ENCODE measurements around the gene TMEM88.
A peak's percentile ranks its signal among the peaks of the same experiment; 100 is the strongest.

Gene TMEM88

DNA sequence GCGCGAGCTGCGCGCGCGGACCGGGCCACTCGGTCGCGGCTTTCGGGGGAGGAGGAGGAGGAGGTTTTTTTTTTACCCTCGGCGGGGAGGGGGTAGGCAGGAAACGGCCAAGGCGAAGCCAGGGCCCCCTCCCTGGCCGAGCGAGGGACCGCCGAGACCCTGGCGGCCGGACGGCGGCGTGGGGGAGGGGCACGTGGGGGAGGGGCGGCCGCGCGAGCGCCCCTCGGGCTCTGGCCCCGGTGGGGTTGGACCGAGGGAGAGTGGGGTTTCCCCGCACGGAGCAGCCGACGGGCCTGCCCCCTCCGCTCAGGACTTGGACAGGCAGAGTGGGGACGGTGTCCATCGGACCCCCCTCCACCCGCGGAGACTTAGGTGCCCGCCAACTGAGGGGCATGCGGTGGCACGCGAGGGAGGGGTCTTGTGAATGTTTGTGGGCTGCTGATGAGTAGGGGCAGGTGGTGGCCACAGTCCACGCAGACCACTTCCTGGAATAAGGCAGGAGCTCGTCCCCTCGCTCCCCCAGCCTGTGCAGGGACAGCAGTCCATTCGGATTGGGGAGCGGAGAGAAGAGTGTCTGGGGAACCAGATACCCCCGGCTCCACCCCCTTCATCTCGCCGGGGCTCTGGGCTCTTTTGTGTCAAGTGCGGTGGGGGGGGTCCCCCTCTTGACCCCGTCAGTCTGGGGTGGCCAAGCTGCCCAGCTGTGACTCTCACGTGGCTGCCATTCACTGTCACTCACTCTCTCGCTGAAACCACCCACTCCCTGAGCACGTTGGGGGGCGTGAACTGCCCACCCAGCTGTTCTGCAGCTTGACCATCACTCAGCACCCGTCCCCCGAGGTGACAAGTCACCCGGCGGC, 30.7 kb downstream of the TMEM88 start:
- no peak for DNase-seq (ENCODE audit: low spot score)

DNA sequence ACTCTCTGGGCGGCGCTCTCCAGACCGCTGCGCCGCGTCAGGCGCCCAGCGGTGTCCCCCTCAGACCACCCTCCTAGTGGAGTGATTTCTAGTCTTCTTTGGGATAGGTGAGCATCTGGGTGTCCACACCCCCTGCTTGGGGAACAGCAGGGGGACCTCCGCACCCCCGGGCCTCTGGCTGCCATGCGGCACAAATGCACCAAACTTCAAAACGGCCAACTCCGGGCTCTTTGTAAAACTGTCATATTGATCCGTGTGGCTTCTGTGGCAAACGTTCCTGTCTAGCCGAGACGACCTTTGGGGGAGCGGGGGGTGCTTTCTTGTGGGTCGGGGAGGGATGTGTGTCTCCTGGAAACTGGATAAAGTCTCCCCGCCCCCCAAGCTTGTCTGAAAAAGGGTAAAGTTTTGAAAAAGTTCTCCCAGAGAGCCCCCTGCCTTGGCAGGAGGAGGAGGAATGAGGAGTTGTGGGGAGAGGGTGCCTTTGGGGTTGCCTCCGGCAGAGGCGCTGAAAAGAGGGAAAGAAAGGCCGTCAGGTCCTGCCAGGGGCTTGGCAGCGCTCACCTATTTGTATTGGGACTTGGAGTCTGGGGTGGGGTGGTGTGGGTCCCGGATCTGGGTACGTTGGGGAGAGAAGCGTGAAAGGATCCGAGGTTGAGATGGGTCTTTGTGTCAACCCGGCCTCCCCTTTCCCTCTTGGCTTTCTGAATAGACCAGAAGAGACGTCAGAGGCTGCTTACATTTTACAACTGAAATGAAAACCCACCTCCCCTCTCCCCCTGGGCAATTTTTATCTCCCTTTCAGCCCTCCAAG, 31.6 kb downstream of the TMEM88 start:
- DNase-seq (ENCODE audit: low spot score), result no peak

DNA sequence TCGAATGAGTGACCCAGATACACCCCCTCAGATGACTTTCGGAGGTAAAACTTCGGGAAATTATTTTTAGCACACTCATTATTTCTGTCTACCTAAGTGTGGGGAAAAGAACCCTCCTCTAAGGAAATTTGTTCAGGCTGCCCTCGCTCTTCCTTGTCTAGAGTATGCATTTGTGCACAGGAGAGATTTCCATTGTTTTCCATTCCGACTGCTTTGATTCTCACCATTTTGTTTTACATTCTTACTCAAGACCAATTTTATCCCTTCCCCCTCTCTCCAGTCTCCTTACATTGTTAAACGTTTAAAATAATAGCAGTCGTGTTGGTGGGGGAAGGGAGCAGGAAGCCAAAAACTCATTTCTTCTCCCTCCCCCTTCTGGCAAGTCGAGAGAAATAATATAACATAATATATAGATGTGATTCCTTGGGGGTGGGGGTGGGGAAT, 32.2 kb downstream of the TMEM88 start:
- peak; percentile 43 for DNase-seq (ENCODE audit: low spot score)

GRCh38 chr17:7887482-7888183, 32.8 kb downstream of the TMEM88 start:
- DNase-seq (ENCODE audit: low spot score), result peak; percentile 94

- DNase-seq (ENCODE audit: low spot score), result no peak
These were observed 33.5 kb downstream of the TMEM88 start, which contains the start of gene CHD3 for GRCh38 chr17:7888184-7888920. CHD3 (plus strand) TSS chr17:7888789; CDS start chr17:7889001, 212 bp downstream.

DNA sequence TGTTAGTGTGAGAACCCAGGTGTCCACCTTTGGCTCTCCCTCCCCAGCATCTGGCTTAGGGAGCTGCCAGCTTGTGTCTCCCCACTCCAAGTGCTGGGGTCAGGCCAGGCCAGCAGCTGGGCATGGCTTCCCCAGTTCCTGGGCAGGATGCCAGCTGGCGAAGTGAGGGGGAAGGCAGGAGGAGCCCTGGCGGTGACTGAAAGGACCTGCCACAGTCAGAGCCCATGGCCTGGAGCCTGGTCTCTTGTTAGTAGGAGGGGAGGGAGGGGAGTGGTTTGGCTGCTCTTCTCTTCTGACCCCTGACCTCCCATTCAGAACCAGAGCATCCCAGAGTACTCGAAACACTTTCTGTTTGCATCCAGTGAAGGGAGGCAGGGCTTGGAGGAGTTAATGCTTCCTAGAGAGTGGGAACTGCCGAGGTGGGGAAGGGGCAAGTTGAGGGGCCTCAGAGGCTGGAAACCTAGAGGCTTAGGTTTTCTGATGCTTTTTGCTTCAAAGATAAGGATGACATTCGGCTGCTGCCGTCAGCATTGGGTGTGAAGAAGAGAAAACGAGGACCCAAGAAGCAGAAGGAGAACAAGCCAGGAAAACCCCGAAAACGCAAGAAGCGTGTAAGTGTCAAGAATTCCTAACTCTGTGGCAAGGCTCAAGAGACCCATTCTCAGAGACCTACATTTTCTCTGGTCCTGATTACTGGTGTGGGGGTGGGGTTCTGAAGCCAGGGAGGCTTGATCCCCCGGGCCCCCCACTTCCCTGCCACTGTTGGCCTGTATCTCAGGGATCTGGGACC, 34.5 kb downstream of the TMEM88 start:
- peak; percentile 97 for DNase-seq (ENCODE audit: low spot score)

DNA sequence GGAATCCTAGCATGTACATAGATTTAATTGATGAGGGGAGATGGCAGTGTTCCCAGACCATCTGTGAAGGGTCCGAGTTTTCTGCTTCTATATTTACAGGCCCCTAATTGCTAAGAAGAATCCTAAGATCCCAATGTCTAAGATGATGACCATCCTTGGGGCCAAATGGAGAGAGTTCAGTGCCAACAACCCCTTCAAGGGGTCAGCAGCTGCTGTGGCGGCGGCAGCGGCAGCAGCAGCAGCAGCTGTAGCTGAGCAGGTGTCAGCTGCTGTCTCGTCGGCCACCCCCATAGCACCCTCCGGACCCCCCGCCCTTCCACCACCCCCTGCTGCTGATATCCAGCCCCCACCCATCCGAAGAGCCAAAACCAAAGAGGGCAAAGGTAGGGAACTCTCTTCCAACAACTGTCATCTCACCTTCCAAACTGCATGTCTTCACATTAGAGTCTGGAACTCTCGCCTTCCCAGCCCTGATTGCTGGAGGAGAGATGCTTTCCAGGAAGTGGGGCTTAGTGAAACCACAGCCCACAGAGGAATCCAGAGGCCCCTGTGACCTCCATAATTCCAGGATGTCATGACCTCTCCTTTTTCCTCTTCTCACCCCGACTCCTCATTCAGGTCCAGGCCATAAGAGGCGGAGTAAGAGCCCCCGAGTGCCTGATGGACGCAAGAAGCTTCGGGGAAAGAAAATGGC, 38.5 kb downstream of the TMEM88 start:
- DNase-seq (ENCODE audit: low spot score), result no peak

- no peak for DNase-seq (ENCODE audit: low spot score)
These were observed 39.4 kb downstream of the TMEM88 start for GRCh38 chr17:7894226-7894625.

- no peak for DNase-seq (ENCODE audit: low spot score)
These were observed 40.0 kb downstream of the TMEM88 start for GRCh38 chr17:7894866-7895265.

DNA sequence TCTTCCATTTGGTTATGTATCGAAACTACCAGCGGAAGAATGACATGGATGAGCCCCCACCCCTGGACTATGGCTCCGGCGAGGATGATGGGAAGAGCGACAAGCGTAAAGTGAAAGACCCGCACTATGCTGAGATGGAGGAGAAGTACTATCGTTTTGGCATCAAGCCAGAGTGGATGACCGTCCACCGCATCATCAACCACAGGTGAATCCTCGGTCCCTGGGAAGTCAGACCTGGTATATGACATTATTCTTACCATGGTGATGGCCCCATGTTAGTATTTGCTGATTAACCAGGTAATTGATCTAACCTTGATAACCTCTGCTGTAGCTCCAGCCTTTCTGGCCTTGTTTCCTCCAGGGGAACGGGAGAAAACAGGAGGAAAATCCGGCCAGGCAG, 42.2 kb downstream of the TMEM88 start:
- DNase-seq (ENCODE audit: low spot score), result no peak

- DNase-seq (ENCODE audit: low spot score), result no peak
These were observed 42.9 kb downstream of the TMEM88 start for GRCh38 chr17:7897773-7898172.

DNA sequence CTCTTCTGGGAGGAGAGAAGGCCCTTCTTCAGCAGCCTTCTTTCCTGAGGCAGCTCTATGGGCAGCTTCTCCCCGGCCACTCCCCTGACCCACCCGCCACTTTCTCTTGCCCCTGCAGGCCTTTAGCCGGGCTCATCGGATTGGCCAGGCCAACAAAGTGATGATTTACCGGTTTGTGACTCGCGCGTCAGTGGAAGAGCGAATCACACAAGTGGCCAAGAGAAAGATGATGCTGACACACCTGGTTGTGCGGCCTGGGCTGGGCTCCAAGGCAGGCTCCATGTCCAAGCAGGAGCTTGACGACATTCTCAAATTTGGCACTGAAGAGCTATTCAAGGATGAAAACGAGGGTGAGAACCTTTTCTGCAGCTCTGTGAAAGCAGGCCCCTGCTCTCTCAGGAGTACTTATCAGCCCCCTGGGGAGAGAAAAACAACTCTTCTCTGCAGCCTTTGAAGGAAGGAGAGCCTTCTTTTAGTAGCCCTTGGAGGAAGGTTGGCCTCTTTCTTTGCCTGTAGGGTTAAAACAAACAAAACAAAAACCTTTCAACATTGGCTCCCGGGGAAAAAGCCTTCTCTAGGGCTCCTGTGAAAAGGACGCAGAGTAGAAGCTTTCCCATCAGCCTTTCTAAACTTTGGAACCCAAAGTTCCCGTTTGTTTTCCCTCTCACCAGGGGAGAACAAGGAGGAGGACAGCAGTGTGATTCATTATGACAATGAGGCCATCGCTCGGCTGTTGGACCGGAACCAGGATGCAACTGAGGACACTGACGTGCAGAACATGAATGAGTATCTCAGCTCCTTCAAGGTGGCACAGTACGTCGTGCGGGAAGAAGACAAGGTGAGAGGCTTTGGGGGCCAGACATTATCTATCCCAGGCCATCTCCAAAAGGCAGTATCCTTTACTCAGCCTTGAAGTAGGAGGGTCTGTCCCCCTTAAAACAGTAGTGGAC, 48.6 kb downstream of the TMEM88 start:
- DNase-seq (ENCODE audit: low spot score), result no peak
